Skin epidermis (tissue), 12 donors: ENCODE measurements around the gene AFG1L.
A peak's percentile ranks its signal among the peaks of the same experiment; 100 is the strongest.

ENCODE experiments used
- H3K27ac ChIP-seq, 21 experiments: fragments of 200-600 bp; sonication (generic) in 11 of 21; one replicate each; pipeline ENCODE4 v1.5.0; 2020; ENCODE audit warnings: mild to moderate bottlenecking in 3 of 21, inconsistent platforms in 2 of 21, moderate library complexity in 2 of 21
- H3K4me3 ChIP-seq, 7 experiments: fragments of 200-600 bp; sonication (generic) in 2 of 7; one replicate each; pipeline ENCODE4 v1.5.0; 2020; ENCODE audit warnings: inconsistent platforms in 2 of 7, mild to moderate bottlenecking in 2 of 7, moderate library complexity in 1 of 7

AFG1L gene

GRCh38 chr6:108543175-108543940 is 248.5 kb downstream of the AFG1L start:
- H3K4me3 ChIP-seq: no peak overlapping the region
- no peak overlapping the region for H3K27ac ChIP-seq

GRCh38 chr6:108544606-108545005 is 249.8 kb downstream of the AFG1L start:
- Histone ChIP-seq H3K27ac (no peak overlapping the region), H3K4me3 (no peak overlapping the region)

DNA sequence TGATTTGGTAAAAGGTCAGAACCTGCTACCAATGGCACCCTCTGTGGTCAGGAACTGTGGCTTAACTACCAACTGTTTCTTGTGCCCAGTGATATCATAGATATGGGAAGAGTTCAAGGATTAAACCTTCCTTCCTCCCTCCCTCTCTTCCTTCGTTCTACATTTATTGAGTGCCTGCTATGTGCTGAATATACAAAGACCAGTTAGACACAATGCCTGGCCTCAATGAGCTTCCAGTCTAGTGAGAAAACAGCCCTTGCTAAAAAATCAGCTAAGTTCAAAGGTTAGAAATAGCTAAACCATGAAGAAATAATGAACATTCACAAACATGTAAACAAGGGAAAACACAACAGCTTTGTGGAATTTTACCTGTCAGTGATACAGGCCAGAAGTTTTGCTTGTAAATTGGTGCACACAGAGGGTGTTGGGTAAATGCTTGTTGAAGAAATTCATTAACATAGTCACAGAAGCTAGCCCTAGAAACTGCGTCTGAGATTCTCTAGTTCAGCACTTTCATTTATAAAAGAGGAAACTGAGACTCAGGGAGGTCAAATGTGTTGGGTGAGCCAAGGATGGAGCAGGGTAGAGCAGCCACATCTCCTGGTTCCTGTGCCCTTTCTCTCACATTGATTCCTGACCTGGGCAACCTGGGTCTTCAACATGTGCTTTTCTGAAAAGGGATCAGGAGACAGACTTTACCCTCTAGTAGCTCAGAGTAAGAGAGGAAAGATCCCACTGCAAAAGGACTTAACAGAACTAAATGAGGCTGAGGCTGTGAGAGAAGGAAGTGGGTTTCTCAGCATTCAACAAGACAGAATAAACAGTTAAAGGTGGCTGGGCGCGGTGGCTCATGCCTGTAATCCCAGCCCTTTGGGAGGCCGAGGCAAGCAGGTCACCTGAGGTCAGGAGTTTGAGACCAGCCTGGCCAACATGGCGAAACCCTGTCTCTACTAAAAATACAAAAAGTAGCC is 251.5 kb downstream of the AFG1L start:
- Histone ChIP-seq H3K4me3 (no peak overlapping the region), H3K27ac (no peak overlapping the region)

GRCh38 chr6:108549241-108549640 is 254.4 kb downstream of the AFG1L start:
- Histone ChIP-seq H3K4me3 (no peak overlapping the region), H3K27ac (peak overlapping the region in 1 of 21 experiments; percentile 10)

DNA sequence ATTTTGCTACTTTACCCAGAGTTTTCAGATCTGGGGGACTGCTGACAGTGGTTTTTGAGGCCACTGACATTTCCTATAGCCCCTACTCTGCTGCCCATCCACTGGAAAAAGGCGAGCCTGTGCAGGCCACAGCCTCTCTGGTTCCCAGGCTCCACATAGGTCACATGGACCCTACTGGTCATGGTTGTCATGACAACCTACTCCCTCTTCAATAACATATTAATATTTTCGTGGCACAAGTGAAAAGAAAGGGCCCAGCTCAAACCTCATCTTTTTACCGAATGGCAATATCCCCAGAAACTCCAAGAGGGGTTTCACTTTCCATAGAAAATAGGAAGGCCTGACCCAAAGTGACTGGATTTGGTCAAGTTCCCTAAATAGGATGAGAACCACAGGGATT is 254.9 kb downstream of the AFG1L start:
- H3K27ac ChIP-seq: peak overlapping the region in 2 of 21 experiments; percentile 10 to 43

DNA sequence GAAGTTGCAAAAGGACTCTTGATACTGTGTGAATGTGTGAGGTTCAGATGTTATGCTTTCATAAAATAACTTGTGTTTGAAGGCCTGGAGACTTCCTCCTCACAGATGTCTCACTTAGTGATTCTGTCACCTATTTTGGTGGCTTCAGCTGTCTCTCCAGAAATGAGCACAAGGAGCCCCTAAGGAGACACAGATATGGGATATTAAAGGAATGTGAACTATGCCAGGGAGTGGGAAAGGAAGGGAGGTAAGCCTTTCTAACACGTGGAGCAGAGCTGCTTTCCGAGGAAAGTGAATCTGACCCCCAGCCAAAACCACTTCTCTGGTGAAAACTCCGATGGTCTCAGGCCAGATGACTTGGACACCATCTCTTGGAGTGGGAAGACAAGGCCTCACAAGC is 255.4 kb downstream of the AFG1L start:
- peak overlapping the region in 1 of 21 experiments; percentile 53 for H3K27ac ChIP-seq
- H3K4me3 ChIP-seq: no peak overlapping the region

More for the DNA sequence above, 254.9 kb downstream of the AFG1L start:
- no peak overlapping the region for H3K4me3 ChIP-seq

DNA sequence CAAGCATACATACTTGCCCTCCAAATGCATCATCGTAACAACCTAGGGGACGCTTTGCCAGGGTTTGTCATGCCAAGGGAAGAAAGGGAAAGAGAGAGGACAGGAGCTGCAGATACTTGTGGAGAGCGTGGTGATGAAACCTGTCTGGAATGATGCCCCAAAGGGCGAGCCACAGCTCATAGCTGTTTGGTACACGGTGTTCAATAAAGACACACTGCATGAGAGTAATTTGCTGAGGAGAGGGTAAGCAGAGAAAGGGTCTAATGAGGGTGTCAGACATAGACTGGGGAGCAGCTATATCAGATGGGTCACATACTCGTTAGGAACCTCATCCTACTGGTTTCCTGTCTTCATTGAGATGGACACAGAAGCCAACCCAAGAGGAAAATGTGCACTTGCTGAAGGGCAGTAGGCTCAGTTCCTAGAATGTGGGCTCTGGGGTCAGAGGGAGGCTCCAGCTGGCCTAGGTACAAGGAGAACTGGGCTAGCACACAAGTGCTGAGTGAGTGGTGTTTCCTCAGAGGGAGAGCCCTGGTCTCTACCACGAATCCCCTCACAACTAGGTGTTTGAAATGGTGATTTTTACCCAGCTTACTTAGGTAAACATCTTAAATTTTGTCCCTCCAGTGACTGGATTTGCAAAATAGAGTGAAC is 260.7 kb downstream of the AFG1L start:
- Histone ChIP-seq H3K4me3 (no peak overlapping the region), H3K27ac (peak overlapping the region in 1 of 21 experiments; percentile 34)

DNA sequence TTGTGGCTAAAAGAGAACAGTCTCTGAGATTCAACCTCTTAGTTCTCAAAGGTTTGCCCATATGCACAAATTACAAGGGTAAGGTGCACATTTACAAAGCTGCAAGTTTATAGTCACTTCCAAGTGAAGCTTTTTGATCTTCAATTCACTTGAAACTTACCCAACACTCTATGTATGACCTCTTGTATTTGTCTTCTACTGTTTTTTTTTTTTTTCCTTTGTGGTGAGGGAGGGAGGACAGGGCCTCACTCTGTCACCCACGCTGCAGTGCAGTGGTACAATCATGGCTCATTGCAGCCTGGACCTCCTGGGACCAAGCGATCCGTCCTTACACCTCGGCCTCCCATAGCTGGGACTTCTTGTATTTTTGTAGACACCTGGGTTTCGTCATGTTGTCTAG is 261.4 kb downstream of the AFG1L start:
- no peak overlapping the region for H3K27ac ChIP-seq
- no peak overlapping the region for H3K4me3 ChIP-seq

DNA sequence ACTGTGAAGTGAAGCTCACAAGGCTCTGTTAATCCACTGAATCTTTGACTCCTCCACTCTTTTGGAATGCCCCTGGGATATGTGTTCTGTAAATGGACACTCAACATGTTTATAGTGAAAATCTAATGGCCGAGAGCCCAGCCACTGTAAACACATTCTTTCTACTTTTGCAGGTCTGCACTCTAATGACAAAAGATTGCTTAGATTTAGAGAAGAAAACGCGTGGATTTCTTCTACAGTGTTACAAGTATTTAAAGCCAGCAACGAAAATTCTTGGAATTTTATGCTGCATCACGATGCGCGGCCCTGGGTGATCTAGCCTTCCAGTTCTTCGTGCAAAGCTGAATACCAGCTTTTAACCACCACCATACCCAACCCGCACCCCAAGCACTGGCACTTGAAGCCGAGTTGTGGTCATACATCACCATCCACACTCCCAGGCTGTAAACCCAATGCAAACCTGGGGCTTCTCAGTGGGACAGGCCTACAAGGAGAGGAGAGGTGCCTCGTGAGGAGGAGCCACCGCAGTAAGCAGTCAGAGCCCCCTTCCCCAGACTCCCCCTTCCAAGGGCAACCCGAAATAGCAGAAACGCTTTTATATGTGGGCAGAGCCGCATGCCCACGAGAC is 262.1 kb downstream of the AFG1L start:
- Histone ChIP-seq H3K27ac (peak overlapping the region in 18 of 21 experiments; percentile 11 to 99 (median 93)), H3K4me3 (peak overlapping the region; percentile 60 to 96 (median 85))

- peak overlapping the region; percentile 86 to 99 (median 94) for H3K27ac ChIP-seq
- H3K4me3 ChIP-seq: peak overlapping the region; percentile 60 to 96 (median 85)
Measured at GRCh38 chr6:108557494-108558371, 262.9 kb downstream of the AFG1L start.

DNA sequence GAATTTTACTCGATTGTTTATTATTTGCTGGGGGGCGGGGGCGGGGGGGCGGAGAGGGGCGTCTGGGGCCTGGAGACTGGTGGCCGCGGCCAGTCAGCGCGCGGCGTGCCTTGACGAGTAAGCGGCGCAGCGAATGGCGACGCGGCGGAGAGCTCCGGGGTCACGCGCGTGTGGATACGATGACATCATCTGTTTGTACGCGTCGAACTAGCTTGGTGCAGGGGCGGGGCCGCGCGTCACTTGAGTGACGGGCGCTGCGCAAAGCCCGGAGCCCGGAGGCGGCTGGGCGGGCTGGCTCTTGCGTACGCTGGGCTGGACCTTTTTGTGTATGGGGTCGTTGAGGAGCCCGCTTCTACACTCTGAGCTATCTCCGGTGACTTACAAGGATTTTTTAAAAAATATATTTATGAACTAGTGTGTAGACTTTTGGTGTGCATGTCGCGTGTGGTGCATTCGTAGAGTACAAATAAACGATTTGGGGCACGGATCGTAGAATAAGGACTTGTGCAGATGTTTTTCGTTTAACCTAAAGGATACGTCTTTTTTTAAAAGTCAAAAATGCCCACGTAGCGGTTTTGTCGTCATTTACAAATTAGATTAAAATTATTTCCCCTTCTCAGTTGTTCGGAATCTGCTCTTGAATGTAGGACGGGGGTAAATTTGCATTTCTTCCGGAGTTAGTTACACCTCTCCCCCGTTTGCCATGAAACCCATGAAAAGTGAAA is 263.7 kb downstream of the AFG1L start:
- peak overlapping the region; percentile 60 to 96 (median 85) for H3K4me3 ChIP-seq

GRCh38 chr6:108559097-108559883 is 264.4 kb downstream of the AFG1L start:
- Histone ChIP-seq H3K4me3 (peak overlapping the region; percentile 60 to 96 (median 85)), H3K27ac (peak overlapping the region; percentile 74 to 98 (median 95))

More for the DNA sequence above, 263.7 kb downstream of the AFG1L start:
- H3K27ac ChIP-seq: peak overlapping the region; percentile 86 to 99 (median 94)

GRCh38 chr6:108559884-108560462 is 265.1 kb downstream of the AFG1L start:
- Histone ChIP-seq H3K27ac (peak overlapping the region; percentile 72 to 98 (median 95)), H3K4me3 (peak overlapping the region; percentile 60 to 96 (median 85))

DNA sequence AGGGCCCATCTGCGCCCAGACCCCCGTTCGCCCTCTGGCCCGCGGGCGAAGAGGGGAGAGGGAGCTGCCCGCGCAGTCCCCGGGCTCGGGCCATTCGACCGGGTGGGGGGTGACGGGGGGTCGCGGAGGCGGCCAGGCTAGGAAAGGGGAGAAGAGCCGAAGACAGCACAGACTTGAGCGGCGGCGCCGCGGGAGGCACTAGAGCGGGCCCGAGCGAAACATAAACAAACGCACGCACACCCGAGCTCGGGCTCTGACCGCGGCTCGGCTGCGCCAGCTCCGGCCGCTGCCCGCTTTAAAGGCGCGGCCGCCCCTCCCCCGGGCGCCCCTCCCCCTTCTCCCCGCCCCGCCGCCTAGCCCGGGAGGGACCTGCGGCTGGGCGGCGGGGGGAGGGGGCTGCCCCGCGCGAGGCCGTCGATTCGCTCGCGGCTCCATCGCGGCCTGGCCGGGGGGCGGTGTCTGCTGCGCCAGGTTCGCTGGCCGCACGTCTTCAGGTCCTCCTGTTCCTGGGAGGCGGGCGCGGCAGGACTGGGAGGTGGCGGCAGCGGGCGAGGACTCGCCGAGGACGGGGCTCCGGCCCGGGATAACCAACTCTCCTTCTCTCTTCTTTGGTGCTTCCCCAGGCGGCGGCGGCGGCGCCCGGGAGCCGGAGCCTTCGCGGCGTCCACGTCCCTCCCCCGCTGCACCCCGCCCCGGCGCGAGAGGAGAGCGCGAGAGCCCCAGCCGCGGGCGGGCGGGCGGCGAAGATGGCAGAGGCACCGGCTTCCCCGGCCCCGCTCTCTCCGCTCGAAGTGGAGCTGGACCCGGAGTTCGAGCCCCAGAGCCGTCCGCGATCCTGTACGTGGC is 265.8 kb downstream of the AFG1L start, which contains the start of gene FOXO3:
TSS of gene FOXO3 (plus strand) at position 455 of the 846 bp plus-strand sequence. CDS start at position 747, 292 bp downstream.
- H3K4me3 ChIP-seq: peak within 1 kb of the TSS; percentile 60 to 96 (median 85)

DNA sequence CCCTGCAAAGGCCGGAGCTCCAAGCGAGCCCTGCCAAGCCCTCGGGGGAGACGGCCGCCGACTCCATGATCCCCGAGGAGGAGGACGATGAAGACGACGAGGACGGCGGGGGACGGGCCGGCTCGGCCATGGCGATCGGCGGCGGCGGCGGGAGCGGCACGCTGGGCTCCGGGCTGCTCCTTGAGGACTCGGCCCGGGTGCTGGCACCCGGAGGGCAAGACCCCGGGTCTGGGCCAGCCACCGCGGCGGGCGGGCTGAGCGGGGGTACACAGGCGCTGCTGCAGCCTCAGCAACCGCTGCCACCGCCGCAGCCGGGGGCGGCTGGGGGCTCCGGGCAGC is 266.4 kb downstream of the AFG1L start:
- Histone ChIP-seq H3K27ac (peak overlapping the region; percentile 72 to 98 (median 95)), H3K4me3 (peak overlapping the region; percentile 60 to 96 (median 85))

More for the DNA sequence above, 265.8 kb downstream of the AFG1L start, which contains the start of gene FOXO3:
- peak within 1 kb of the TSS; percentile 72 to 98 (median 95) for H3K27ac ChIP-seq
